A549 (cell line): ENCODE measurements around the gene TCF12. TPM values are rescaled to one million over a fixed set of nuclear protein-coding genes. Genes with fewer than 3 reads are reported as not detected.

Experiments
- ATAC-seq, 2 experiments: fragments of 200-7000 bp in 1 of 2; fragments of >200 bp in 1 of 2; cut with Nextera tagmentation in 1 of 2; cut with Tn5 transposase in 1 of 2; 3 replicates each; pipeline versions ENCODE4 v1.8.0 to v1.9.1; 2018 to 2020; ENCODE audit warnings: mild to moderate bottlenecking in 1 of 2, moderate library complexity in 1 of 2
- CTCF ChIA-PET: fragments of 300-600 bp; sonication (Branson Sonifier 250); formaldehyde crosslinking; extraction: SDS; loops from one replicate; lab custom pipeline; 2021; ENCODE audit warnings: antibody characterized with exemption, inconsistent platforms; lab: Yijun Ruan, JAX
- POLR2A ChIA-PET: fragments of 350-600 bp; formaldehyde crosslinking; extraction: SDS; loops from one replicate; lab custom pipeline; 2021; ENCODE audit warnings: antibody characterized with exemption, inconsistent platforms; lab: Yijun Ruan, JAX
- DNase-seq, 2 experiments: peaks; one replicate each; pipeline versions ENCODE4 v3.0.0 to v3.0.0-alpha.2; 2011 to 2016; ENCODE audit warnings: low read depth in 1 of 2, low spot score in 1 of 2
- FAIRE-seq: peaks from 2 replicates; lab custom pipeline; 2011; peaks lifted over from hg19 to GRCh38; lab: Jason Lieb, UNC
- H3K27ac ChIP-seq, 2 experiments: fragments of >200 bp; sonication (Bioruptor Twin); formaldehyde crosslinking; 3 replicates each; pipeline ENCODE4 v1.5.1; 2016 to 2017
- H3K4me1 ChIP-seq: fragments of >200 bp; sonication (Bioruptor Twin); formaldehyde crosslinking; 3 replicates; pipeline ENCODE4 v1.6.1; 2016
- H3K4me2 ChIP-seq: fragments of >200 bp; sonication (Bioruptor Twin); formaldehyde crosslinking; 3 replicates; pipeline ENCODE4 v1.6.1; 2016
- H3K4me3 ChIP-seq: fragments of >200 bp; sonication (Bioruptor Twin); formaldehyde crosslinking; 3 replicates; pipeline ENCODE4 v1.5.1; 2016
- H3K9me3 ChIP-seq: fragments of >200 bp; sonication (Bioruptor Twin); formaldehyde crosslinking; 3 replicates; pipeline ENCODE4 v1.6.1; 2016
- EP300 ChIP-seq, 2 experiments: fragments of >200 bp; sonication (Bioruptor Twin); formaldehyde crosslinking; IDR thresholded peaks; 2 replicates in 1 of 2; 3 replicates in 1 of 2; pipeline ENCODE4 v1.6.1; 2016 to 2017
- ESRRA ChIP-seq: fragments of 150-350 bp; IDR thresholded peaks from 2 replicates; pipeline ENCODE4 v1.6.1; 2014; ENCODE audit warnings: mild to moderate bottlenecking, low read length, borderline replicate concordance
- FOSB ChIP-seq: fragments of 250-450 bp; sonication (Bioruptor Pico); IDR thresholded peaks from 2 replicates; pipeline ENCODE4 v1.5.0; 2020; ENCODE audit warnings: mild to moderate bottlenecking, moderate library complexity
- FOSL2 ChIP-seq, 2 experiments: fragments of 450-650 bp in 1 of 2; fragments of >200 bp in 1 of 2; sonication (Bioruptor Twin) in 1 of 2; formaldehyde crosslinking; IDR thresholded peaks; 2 replicates each; pipeline versions ENCODE4 v1.5.0 to v1.6.1; 2016 to 2020; ENCODE audit warnings: mild to moderate bottlenecking in 1 of 2, moderate library complexity in 1 of 2
- MYC ChIP-seq: IDR thresholded peaks from 2 replicates; pipeline ENCODE4 v1.6.1; 2012; ENCODE audit warnings: mild to moderate bottlenecking, inconsistent platforms, low read length, improper control_type of control experiment, borderline replicate concordance
- NFE2L2 ChIP-seq: fragments of 150-350 bp; conservative IDR thresholded peaks from 2 replicates; pipeline ENCODE4 v1.6.1; 2014; ENCODE audit warnings: low read length
- NPAS2 ChIP-seq: fragments of 250-450 bp; sonication (Bioruptor Pico); IDR thresholded peaks from 2 replicates; pipeline ENCODE4 v1.8.0; 2022; ENCODE audit warnings: mild to moderate bottlenecking, moderate library complexity, borderline replicate concordance
- REST ChIP-seq: fragments of 200-600 bp; sonication (generic); IDR thresholded peaks from 2 replicates; pipeline ENCODE4 v1.6.1; 2016; ENCODE audit warnings: antibody characterized with exemption, mild to moderate bottlenecking, moderate library complexity
- WGBS: methylation state at CpG from one replicate; pipeline ENCODE4 v1.1.6; 2017; ENCODE audit errors: missing lambda C conversion rate; 5-methylcytosine and 5-hydroxymethylcytosine counted together
- polyA plus RNA-seq, 4 experiments: library from polyadenylated mRNA; depleted of rRNA in 3 of 4; stranded (reverse); fragments of >200 nt; fragmentation: RNase III in 1 of 4; extraction: RNeasy Plus Mini Kit Qiagen cat#74134 plus additional on column Dnase treatment in 1 of 4; gene quantifications; 2 replicates in 3 of 4; 3 replicates in 1 of 4; pipeline ENCODE4 v1.2.3, GENCODE V29; 2011 to 2017
- TF ChIP-seq, protein P1 (sequence below): fragments of >200 bp; sonication (Bioruptor Twin); formaldehyde crosslinking; IDR thresholded peaks from 3 replicates; pipeline ENCODE4 v1.5.1; 2016

The TCF12 gene
- polyA plus RNA-seq, 2 of the 4 experiments (the other 2 are of a cell fraction) = 36.3 to 121 TPM

DNA sequence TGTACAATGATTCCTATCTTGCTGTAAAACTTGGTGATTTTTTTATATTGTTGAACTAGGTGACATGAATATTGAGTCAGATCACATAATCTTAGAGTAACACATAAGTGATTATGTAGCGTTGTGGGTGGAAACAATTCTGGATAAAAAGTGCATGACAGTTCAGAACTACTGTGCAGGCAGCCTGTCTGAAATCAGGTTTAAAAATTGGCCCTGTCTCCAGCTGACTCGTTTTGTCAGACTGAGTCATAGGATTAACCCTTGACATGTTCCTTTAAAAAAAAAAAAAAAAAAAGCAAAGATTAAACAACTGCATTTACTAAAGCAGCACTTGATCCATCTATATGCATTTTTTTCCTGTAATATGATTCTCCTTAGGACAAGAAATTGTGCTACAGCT lies 297.8 kb downstream of the TCF12 start:
- DNase-seq = peak in 1 of 2 experiments; percentile 25
- H3K4me2 ChIP-seq = peak overlapping the region; percentile 35
- no peaks in the 10 kb centered on the region for H3K9me3 ChIP-seq
- POLR2A ChIA-PET = interaction anchor here (0.7 kb wide), 1 partner anchor 59 kb away, joined by 3 read pairs; no protein-coding TSS in a partner anchor
- H3K4me1 ChIP-seq = peaks cover 36% of the 10 kb centered on the region
- whole genome bisulfite sequencing = 18% methylated on average over 2 of the region's 2 CpGs
- CTCF ChIA-PET = interaction anchor here (0.6 to 1.6 kb wide), 3 partner anchors 288 to 725 kb away, joined by 4 to 5 read pairs (median 4); no protein-coding TSS in a partner anchor
- FAIRE-seq = no peak
- no peak overlapping the region for H3K27ac ChIP-seq
- H3K4me3 ChIP-seq = no peak overlapping the region
- ATAC-seq = peak; percentile 32 to 68; a peak in 3 of 6 replicates
- TF ChIP-seq FOSL2 (IDR thresholded peaks at IDR 0.05) (0 out of 2 replicates have a peak, but pooled peaks have one; percentile 24), FOSL2 (CRISPR knock-in tag; IDR thresholded peaks at IDR 0.05) (peak; percentile 48), EP300 (IDR thresholded peaks at IDR 0.05) (no peak), MYC (no peak), REST (no peak), NPAS2 (CRISPR knock-in tag) (no peak)
- TF ChIP-seq, protein P1, sequence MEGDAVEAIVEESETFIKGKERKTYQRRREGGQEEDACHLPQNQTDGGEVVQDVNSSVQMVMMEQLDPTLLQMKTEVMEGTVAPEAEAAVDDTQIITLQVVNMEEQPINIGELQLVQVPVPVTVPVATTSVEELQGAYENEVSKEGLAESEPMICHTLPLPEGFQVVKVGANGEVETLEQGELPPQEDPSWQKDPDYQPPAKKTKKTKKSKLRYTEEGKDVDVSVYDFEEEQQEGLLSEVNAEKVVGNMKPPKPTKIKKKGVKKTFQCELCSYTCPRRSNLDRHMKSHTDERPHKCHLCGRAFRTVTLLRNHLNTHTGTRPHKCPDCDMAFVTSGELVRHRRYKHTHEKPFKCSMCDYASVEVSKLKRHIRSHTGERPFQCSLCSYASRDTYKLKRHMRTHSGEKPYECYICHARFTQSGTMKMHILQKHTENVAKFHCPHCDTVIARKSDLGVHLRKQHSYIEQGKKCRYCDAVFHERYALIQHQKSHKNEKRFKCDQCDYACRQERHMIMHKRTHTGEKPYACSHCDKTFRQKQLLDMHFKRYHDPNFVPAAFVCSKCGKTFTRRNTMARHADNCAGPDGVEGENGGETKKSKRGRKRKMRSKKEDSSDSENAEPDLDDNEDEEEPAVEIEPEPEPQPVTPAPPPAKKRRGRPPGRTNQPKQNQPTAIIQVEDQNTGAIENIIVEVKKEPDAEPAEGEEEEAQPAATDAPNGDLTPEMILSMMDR = no peak

GRCh38 chr15:57217778-57218598 lies 299.5 kb downstream of the TCF12 start:
- H3K4me1 ChIP-seq = peaks cover 36% of the 10 kb centered on the region
- FAIRE-seq (no peak), DNase-seq (no peak)
- H3K4me3 ChIP-seq = no peak overlapping the region
- no peak for TF ChIP-seq ESRRA
- no peak for TF ChIP-seq FOSB (CRISPR knock-in tag)
- no peak for TF ChIP-seq NFE2L2
- TF ChIP-seq, all 56 proteins: peak for 0
- no peak overlapping the region for H3K27ac ChIP-seq
- no peak overlapping the region for H3K4me2 ChIP-seq
- POLR2A ChIA-PET = no interaction called here
- H3K9me3 ChIP-seq = no peaks in the 10 kb centered on the region
- CTCF ChIA-PET = interaction anchor here (0.8 kb wide), 1 partner anchor 71 kb away, joined by 3 read pairs; no protein-coding TSS in a partner anchor
- no peak for ATAC-seq
- WGBS = 84% methylated on average over 7 of the region's 7 CpGs

DNA sequence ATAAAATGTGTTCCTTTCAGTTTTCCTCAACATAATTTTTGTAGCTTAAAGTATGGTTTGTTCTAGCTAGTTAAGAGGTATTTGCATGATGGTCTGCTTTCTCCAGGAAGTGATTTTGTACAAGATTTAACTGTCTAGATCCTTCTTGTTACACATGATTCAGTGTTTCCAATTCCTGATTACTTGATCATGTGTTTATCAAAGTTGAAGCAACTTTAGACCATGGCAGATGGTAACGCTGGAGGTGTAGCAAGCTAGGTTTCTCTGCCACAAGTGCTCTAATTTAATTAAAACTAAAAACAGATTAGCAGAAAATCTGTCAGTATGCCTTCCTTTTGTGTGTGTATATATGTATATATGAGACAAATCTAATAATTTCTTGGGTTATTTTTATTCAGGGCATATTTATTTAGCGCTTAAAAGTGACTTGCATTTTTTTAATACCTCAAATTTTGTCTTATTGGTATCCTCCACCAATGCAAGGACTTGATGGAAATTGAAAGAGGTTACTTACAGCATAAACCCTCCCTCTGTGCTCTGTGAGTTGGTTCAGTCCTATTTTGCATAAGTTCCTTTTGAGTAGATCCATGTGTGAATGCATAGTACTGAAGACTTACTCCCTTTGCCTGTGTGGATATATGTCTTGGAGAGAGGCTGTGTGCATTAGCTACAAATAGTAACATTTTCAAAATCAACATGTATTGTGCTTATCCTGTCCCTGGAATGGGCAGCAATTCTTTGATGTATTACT lies 300.6 kb downstream of the TCF12 start:
- H3K9me3 ChIP-seq = no peaks in the 10 kb centered on the region
- no peak overlapping the region for H3K4me2 ChIP-seq
- no peak overlapping the region for H3K4me3 ChIP-seq
- TF ChIP-seq NFE2L2 (peak; percentile 54; the same call in 1 of the 2 replicates), EP300 (IDR thresholded peaks at IDR 0.05) (no peak)
- no peak overlapping the region for H3K27ac ChIP-seq
- peak; percentile 89 for FAIRE-seq
- ChIA-PET CTCF (interaction anchor here (0.7 to 1.3 kb wide), 3 partner anchors 122 to 790 kb away, joined by 3 read pairs; no protein-coding TSS in a partner anchor), POLR2A (interaction anchor here (0.8 kb wide), 1 partner anchor 331 kb away, joined by 3 read pairs; no protein-coding TSS in a partner anchor)
- peak in 1 of 2 experiments; percentile 50; a peak in 3 of 6 replicates for ATAC-seq
- 92% methylated on average over 2 of the region's 2 CpGs for WGBS
- peak in 1 of 2 experiments; percentile 54 for DNase-seq
- H3K4me1 ChIP-seq = peaks cover 29% of the 10 kb centered on the region
